ENCODE results near the gene PRKAR2B.

- no peak for TF ChIP-seq CTCF (IDR thresholded peaks at IDR 0.05; ENCODE audit: low read depth, low read length, missing input control)
- TF ChIP-seq TAF1 (conservative IDR thresholded peaks at IDR 0.05), result no peak
- TF ChIP-seq, protein P1, sequence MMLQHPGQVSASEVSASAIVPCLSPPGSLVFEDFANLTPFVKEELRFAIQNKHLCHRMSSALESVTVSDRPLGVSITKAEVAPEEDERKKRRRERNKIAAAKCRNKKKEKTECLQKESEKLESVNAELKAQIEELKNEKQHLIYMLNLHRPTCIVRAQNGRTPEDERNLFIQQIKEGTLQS (IDR thresholded peaks at IDR 0.05), result no peak
These were observed 164.1 kb downstream of the PRKAR2B start for GRCh38 chr7:107208563-107208962.
